Liver (tissue), 9 donors: ENCODE data around the gene GRK5. TPM values are rescaled to one million over a fixed set of nuclear protein-coding genes. Genes with fewer than 3 reads are reported as not detected.

Experiments used
- DNase-seq: peaks from one replicate; pipeline ENCODE4 v3.0.0-alpha.2; 2017; ENCODE audit warnings: low spot score
- H3K27ac ChIP-seq, 2 donors: one replicate each; pipeline ENCODE4 v1.7.0; 2013; ENCODE audit warnings: inconsistent platforms in 2 of 2, low read length in 2 of 2, control low read depth in 1 of 2, low read depth in 1 of 2, mild to moderate bottlenecking in 1 of 2
- H3K27me3 ChIP-seq, 4 donors: one replicate each; pipeline versions ENCODE4 v1.6.1 to v1.7.0; 2013; ENCODE audit warnings: low read length in 3 of 4, inconsistent platforms in 1 of 4, mild to moderate bottlenecking in 1 of 4, moderate library complexity in 1 of 4; ENCODE audit not compliant: control insufficient read depth in 4 of 4, insufficient read depth in 4 of 4
- H3K36me3 ChIP-seq, 4 donors: one replicate each; pipeline versions ENCODE4 v1.6.1 to v1.7.0; 2013; ENCODE audit warnings: low read length in 3 of 4, mild to moderate bottlenecking in 3 of 4, low read depth in 1 of 4, moderate library complexity in 1 of 4; ENCODE audit not compliant: control insufficient read depth in 4 of 4, insufficient read depth in 3 of 4
- H3K4me1 ChIP-seq, 4 donors: one replicate each; pipeline versions ENCODE4 v1.6.1 to v1.7.0; 2013; ENCODE audit warnings: low read length in 3 of 4, mild to moderate bottlenecking in 3 of 4, moderate library complexity in 1 of 4; ENCODE audit not compliant: control insufficient read depth in 4 of 4, insufficient read depth in 4 of 4
- H3K4me3 ChIP-seq, 3 donors: one replicate each; pipeline versions ENCODE4 v1.6.1 to v1.7.0; 2013; ENCODE audit warnings: low read length in 3 of 3, control low read depth in 1 of 3, low read depth in 1 of 3, mild to moderate bottlenecking in 1 of 3
- H3K9ac ChIP-seq, 2 donors: one replicate each; pipeline ENCODE4 v1.7.0; 2013; ENCODE audit warnings: low read length in 2 of 2, mild to moderate bottlenecking in 2 of 2, moderate library complexity in 2 of 2, control low read depth in 1 of 2, low read depth in 1 of 2
- H3K9me3 ChIP-seq, 4 donors: one replicate each; pipeline versions ENCODE4 v1.6.1 to v1.7.0; 2013; ENCODE audit warnings: low read length in 3 of 4; ENCODE audit not compliant: control insufficient read depth in 4 of 4
- EGR1 ChIP-seq, 2 donors: IDR thresholded peaks; 2 replicates each; pipeline ENCODE4 v1.6.1; 2016 to 2018; ENCODE audit warnings: antibody characterized with exemption in 2 of 2, low read depth in 2 of 2
- FOXA1 ChIP-seq: IDR thresholded peaks from 2 replicates; pipeline ENCODE4 v1.6.1; 2016; ENCODE audit warnings: antibody characterized with exemption
- GABPA ChIP-seq, 2 donors: IDR thresholded peaks in 1 of 2; conservative IDR thresholded peaks in 1 of 2; 2 replicates each; pipeline ENCODE4 v1.6.1; 2016; ENCODE audit warnings: antibody characterized with exemption in 2 of 2, mild to moderate bottlenecking in 1 of 2, moderate library complexity in 1 of 2
- HNF4A ChIP-seq, 2 donors: conservative IDR thresholded peaks; 2 replicates each; pipeline ENCODE4 v1.6.1; 2016; ENCODE audit warnings: antibody characterized with exemption in 2 of 2, mild to moderate bottlenecking in 2 of 2
- HNF4G ChIP-seq: IDR thresholded peaks from 2 replicates; pipeline ENCODE4 v1.6.1; 2016; ENCODE audit warnings: antibody characterized with exemption
- JUND ChIP-seq, 2 donors: IDR thresholded peaks; 2 replicates each; pipeline ENCODE4 v1.6.1; 2016; ENCODE audit warnings: antibody characterized with exemption in 2 of 2
- MAX ChIP-seq: IDR thresholded peaks from 2 replicates; pipeline ENCODE4 v1.6.1; 2016; ENCODE audit warnings: antibody characterized with exemption
- NR2F2 ChIP-seq: IDR thresholded peaks from 2 replicates; pipeline ENCODE4 v1.6.1; 2016; ENCODE audit warnings: antibody characterized with exemption
- RAD21 ChIP-seq, 2 donors: IDR thresholded peaks; 2 replicates each; pipeline ENCODE4 v1.6.1; 2016; ENCODE audit warnings: antibody characterized with exemption in 2 of 2, mild to moderate bottlenecking in 2 of 2
- REST ChIP-seq: IDR thresholded peaks from 2 replicates; pipeline ENCODE4 v1.6.1; 2016; ENCODE audit warnings: antibody characterized with exemption, mild to moderate bottlenecking
- RXRA ChIP-seq, 2 donors: IDR thresholded peaks; 2 replicates each; pipeline ENCODE4 v1.6.1; 2017 to 2018; ENCODE audit warnings: antibody characterized with exemption in 2 of 2, mild to moderate bottlenecking in 1 of 2
- SP1 ChIP-seq: IDR thresholded peaks from 2 replicates; pipeline ENCODE4 v1.6.1; 2018; ENCODE audit warnings: antibody characterized with exemption, mild to moderate bottlenecking
- TAF1 ChIP-seq: conservative IDR thresholded peaks from 2 replicates; pipeline ENCODE4 v1.6.1; 2016; ENCODE audit warnings: antibody characterized with exemption, mild to moderate bottlenecking
- YY1 ChIP-seq: IDR thresholded peaks from 2 replicates; pipeline ENCODE4 v1.6.1; 2016; ENCODE audit warnings: antibody characterized with exemption, mild to moderate bottlenecking
- WGBS: extraction: QIAGEN DNeasy Blood & Tissue Kit; methylation state at CpG from one replicate; pipeline ENCODE4 v1.1.7; 2013; 5-methylcytosine and 5-hydroxymethylcytosine counted together
- polyA plus RNA-seq, 2 donors: library from polyadenylated mRNA; stranded (reverse) in 1 of 2; unstranded in 1 of 2; fragments of 200-250 nt in 1 of 2; fragments of >200 nt in 1 of 2; fragmentation: Nextera tagmentation in 1 of 2; extraction: Ambion mirVana in 1 of 2; gene quantifications; one replicate each; pipeline versions ENCODE4 v1.2.1 to v1.2.3, GENCODE V29; 2013 to 2015
- total RNA-seq, 2 donors: library from RNA; depleted of rRNA; stranded (reverse); fragments of >200 nt; gene quantifications; one replicate each; pipeline ENCODE4 v1.2.3, GENCODE V29; 2014
- TF ChIP-seq, protein P1 (sequence below): fragments of 150-350 bp; IDR thresholded peaks from 2 replicates; pipeline ENCODE4 v1.5.1; 2017; ENCODE audit warnings: improper control_type of control experiment, low read depth, low read length; ENCODE audit not compliant: missing input control
- TF ChIP-seq, protein P2 (sequence below): IDR thresholded peaks from 2 replicates; pipeline ENCODE4 v1.6.1; 2016; ENCODE audit warnings: antibody characterized with exemption
- TF ChIP-seq, protein P3 (sequence below): IDR thresholded peaks from 2 replicates; pipeline ENCODE4 v1.6.1; 2016; ENCODE audit warnings: antibody characterized with exemption
- donor health status: healthy.
- donor health status: healthy.
- donor health status: healthy.
- donor health status: healthy.
- donor health status: healthy.

GRK5 gene
- total and polyA plus RNA-seq, 4 donors: 2.1 to 6.6 (median 5.1) TPM

DNA sequence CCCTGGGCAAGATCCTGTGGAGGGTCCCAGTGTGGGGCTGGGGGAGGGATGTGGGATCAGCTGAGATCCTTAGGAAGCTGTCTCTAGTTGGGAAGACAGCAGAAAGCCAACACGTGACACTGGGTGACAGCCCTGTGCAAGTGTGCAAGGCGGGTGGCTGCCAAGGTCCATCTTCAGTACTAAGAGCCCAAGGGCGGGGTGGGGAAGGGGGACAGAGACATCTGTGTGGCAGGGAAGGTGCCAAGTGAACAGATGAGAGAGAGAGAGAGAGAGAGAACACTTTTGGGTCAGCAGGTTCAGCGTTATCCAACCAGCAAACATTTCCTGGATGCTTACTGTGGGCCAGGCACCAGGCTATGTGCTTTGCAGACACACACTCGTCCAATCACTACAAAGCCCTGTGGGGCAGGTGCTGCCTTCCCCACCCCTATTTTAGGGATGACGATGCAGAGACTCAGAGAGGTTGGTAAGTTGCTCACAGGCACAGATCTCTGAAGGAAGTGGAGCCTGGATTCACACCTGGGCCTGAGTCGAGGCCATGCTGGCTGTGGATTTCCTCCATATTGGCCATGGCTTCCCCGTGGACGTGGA is 135.7 kb downstream of the GRK5 start (continued):
- TF ChIP-seq, protein P1, sequence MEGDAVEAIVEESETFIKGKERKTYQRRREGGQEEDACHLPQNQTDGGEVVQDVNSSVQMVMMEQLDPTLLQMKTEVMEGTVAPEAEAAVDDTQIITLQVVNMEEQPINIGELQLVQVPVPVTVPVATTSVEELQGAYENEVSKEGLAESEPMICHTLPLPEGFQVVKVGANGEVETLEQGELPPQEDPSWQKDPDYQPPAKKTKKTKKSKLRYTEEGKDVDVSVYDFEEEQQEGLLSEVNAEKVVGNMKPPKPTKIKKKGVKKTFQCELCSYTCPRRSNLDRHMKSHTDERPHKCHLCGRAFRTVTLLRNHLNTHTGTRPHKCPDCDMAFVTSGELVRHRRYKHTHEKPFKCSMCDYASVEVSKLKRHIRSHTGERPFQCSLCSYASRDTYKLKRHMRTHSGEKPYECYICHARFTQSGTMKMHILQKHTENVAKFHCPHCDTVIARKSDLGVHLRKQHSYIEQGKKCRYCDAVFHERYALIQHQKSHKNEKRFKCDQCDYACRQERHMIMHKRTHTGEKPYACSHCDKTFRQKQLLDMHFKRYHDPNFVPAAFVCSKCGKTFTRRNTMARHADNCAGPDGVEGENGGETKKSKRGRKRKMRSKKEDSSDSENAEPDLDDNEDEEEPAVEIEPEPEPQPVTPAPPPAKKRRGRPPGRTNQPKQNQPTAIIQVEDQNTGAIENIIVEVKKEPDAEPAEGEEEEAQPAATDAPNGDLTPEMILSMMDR: no peak
- no peak for TF ChIP-seq YY1
- TF ChIP-seq HNF4G: no peak
- TF ChIP-seq, protein P2, sequence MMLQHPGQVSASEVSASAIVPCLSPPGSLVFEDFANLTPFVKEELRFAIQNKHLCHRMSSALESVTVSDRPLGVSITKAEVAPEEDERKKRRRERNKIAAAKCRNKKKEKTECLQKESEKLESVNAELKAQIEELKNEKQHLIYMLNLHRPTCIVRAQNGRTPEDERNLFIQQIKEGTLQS: no peak
- TF ChIP-seq HNF4A (conservative IDR thresholded peaks at IDR 0.05): no peak
- no peak for TF ChIP-seq EGR1 (IDR thresholded peaks at IDR 0.05; ENCODE audit: low read depth in 2 of 2)
- no peak for TF ChIP-seq RXRA (IDR thresholded peaks at IDR 0.05)
- TF ChIP-seq NR2F2: no peak
- TF ChIP-seq GABPA (IDR thresholded peaks at IDR 0.05 in 1 of 2, conservative IDR thresholded peaks at IDR 0.05 in 1 of 2): no peak
- no peak for TF ChIP-seq JUND (IDR thresholded peaks at IDR 0.05)
- no peak for TF ChIP-seq MAX
- TF ChIP-seq FOXA1: no peak

DNA sequence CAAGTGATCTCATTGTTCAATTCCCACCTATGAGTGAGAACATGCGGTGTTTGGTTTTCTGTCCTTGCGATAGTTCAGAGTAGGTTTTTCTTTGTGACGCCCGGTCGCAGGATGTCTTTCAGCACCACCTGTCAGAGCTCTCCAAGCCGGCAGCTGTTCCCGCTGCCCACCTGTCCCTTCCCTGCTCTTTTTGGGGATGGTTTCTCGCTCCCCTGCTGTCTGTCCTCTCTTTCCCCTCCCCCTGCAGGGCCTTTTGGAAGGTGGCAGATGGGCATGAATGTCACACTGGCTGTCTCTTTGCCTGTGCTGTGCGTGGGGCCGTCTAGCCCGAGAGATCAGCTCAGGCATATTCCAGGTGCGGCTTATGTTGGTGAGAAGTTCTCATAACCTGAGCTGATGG is 137.0 kb downstream of the GRK5 start:
- no peak for TF ChIP-seq JUND (IDR thresholded peaks at IDR 0.05)
- TF ChIP-seq, protein P1: no peak
- no peak for TF ChIP-seq RAD21 (IDR thresholded peaks at IDR 0.05)
- no peak for TF ChIP-seq MAX
- no peak for TF ChIP-seq NR2F2
- TF ChIP-seq GABPA (IDR thresholded peaks at IDR 0.05 in 1 of 2, conservative IDR thresholded peaks at IDR 0.05 in 1 of 2): no peak
- no peak for TF ChIP-seq HNF4A (conservative IDR thresholded peaks at IDR 0.05)
- no peak for TF ChIP-seq TAF1
- no peak for TF ChIP-seq FOXA1
- no peak for TF ChIP-seq REST
- TF ChIP-seq, protein P3, sequence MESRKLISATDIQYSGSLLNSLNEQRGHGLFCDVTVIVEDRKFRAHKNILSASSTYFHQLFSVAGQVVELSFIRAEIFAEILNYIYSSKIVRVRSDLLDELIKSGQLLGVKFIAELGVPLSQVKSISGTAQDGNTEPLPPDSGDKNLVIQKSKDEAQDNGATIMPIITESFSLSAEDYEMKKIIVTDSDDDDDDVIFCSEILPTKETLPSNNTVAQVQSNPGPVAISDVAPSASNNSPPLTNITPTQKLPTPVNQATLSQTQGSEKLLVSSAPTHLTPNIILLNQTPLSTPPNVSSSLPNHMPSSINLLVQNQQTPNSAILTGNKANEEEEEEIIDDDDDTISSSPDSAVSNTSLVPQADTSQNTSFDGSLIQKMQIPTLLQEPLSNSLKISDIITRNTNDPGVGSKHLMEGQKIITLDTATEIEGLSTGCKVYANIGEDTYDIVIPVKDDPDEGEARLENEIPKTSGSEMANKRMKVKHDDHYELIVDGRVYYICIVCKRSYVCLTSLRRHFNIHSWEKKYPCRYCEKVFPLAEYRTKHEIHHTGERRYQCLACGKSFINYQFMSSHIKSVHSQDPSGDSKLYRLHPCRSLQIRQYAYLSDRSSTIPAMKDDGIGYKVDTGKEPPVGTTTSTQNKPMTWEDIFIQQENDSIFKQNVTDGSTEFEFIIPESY: no peak
- TF ChIP-seq SP1: no peak
- no peak for TF ChIP-seq RXRA (IDR thresholded peaks at IDR 0.05)
- no peak overlapping the region for H3K9ac ChIP-seq
- no peak for DNase-seq
- H3K27me3 ChIP-seq: no peaks in the 10 kb centered on the region
- no peak overlapping the region for H3K4me3 ChIP-seq
- H3K9me3 ChIP-seq: no peaks in the 10 kb centered on the region
- no peaks in the 10 kb centered on the region for H3K36me3 ChIP-seq
- peaks cover 0 to 12% (median 5%) of the 10 kb centered on the region in 4 donors for H3K4me1 ChIP-seq
- no peak overlapping the region for H3K27ac ChIP-seq
- WGBS: 97% methylated on average over 12 of the region's 12 CpGs
